Vagina (tissue), 2 donors: ENCODE results near the gene CCDC74A. TPM values are rescaled to one million over a fixed set of nuclear protein-coding genes. Genes with fewer than 3 reads are reported as not detected.
"Not testable (repeated sequence)": the region's sequence is repeated elsewhere in the genome, so short reads cannot be mapped to it uniquely, and the experiment has no call there.

Experiments
- DNase-seq, 2 donors: peaks; one replicate each; pipeline ENCODE4 v3.0.0-alpha.2; 2017; ENCODE audit errors: extremely low spot score in 2 of 2
- H3K27ac ChIP-seq: fragments of 200-600 bp; sonication (generic); one replicate; pipeline ENCODE4 v1.5.1; 2019
- H3K27me3 ChIP-seq: fragments of 200-600 bp; sonication (generic); one replicate; pipeline ENCODE4 v1.5.1; 2019
- H3K36me3 ChIP-seq, 2 donors: fragments of 200-600 bp; sonication (generic); one replicate each; pipeline ENCODE4 v1.5.1; 2017 to 2019
- H3K4me1 ChIP-seq: fragments of 200-600 bp; sonication (generic); one replicate; pipeline ENCODE4 v1.5.1; 2019
- H3K4me3 ChIP-seq, 2 donors: fragments of 200-600 bp; sonication (generic); 1 replicate in 1 of 2; 2 replicates in 1 of 2; pipeline ENCODE4 v1.5.1; 2016 to 2019
- H3K9me3 ChIP-seq: fragments of 200-600 bp; sonication (generic); one replicate; pipeline ENCODE4 v1.5.1; 2019
- POLR2A ChIP-seq, 2 donors: fragments of 450-650 bp; IDR thresholded peaks; one replicate each; pipeline ENCODE4 v1.6.1; 2017; ENCODE audit warnings: antibody characterized with exemption in 2 of 2, mild to moderate bottlenecking in 2 of 2, moderate library complexity in 2 of 2
- POLR2AphosphoS5 ChIP-seq, 2 donors: sonication (generic); formaldehyde crosslinking; IDR thresholded peaks; one replicate each; pipeline ENCODE4 v1.9.0; 2017; ENCODE audit warnings: antibody characterized with exemption in 2 of 2, mild to moderate bottlenecking in 2 of 2, low read depth in 1 of 2; ENCODE audit not compliant: insufficient read depth in 1 of 2
- intact Hi-C: fragments of 100-400 bp; cut with DNase I; formaldehyde crosslinking; loops from one replicate; pipeline ENCODE4 v1.15.1; 2023
- total RNA-seq: library from RNA; depleted of rRNA; stranded (reverse); fragments of >200 nt; gene quantifications from one replicate; pipeline ENCODE4 v1.2.3, GENCODE V29; 2016
- TF ChIP-seq, protein P1 (sequence below), 3 experiments: fragments of 450-650 bp in 2 of 3; fragments of 200-600 bp in 1 of 3; sonication (generic) in 1 of 3; IDR thresholded peaks; one replicate each; pipeline ENCODE4 v1.5.1; 2017 to 2019; ENCODE audit warnings: antibody characterized with exemption in 3 of 3, mild to moderate bottlenecking in 2 of 3, moderate library complexity in 2 of 3

The CCDC74A gene
- total RNA-seq, 1 donor from 2014 or later, result 10.8 TPM

DNA sequence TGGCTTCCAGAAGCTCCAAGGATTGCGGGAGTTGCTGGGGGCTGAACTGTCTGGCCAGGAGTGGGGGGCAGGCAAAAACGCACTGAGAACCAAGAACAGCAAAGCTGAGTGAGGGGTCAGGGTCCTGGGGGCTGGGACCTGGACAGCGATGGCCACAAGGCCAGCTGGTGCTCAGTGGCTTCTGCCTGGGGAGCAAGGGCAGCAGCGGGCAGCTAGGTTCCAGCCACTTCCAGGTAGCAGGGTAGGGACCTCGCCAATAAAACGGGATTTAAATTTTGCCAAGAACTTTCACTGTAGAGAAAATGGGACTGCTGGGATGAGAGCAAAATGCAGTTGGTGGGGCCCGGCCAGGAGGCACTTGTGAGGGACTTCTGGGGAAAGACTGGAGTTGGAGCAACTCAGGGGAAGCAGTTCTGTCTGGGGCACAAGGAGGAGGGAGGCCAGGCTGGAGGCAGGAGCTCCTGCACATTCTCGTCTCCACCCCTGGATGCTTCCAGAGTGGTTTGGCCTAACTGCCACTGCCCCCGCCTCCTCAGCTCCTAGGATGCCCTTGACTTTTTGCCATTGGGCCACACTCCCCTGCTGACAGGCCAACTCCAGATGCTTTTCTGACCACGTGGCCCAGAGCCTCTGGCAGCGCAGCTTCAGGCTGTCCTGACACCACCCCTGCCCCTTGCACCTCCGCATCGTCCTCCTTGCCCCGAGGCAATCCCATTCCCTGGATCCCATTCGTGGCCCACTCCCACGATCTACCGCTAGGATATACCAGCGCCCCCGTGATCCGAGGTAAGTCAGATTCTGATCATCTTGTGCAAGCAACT, 5.5 kb upstream of the CCDC74A start:
- no peaks in the 10 kb centered on the region for H3K9me3 ChIP-seq
- no peaks in the 10 kb centered on the region for H3K4me1 ChIP-seq
- H3K27ac ChIP-seq, result no peak overlapping the region
- intact Hi-C loops, result loop anchor here (1.0 kb wide), 1 partner anchor 28 kb away; no protein-coding TSS in a partner anchor
- no peaks in the 10 kb centered on the region for H3K27me3 ChIP-seq
- no peak for DNase-seq
- H3K4me3 ChIP-seq, result no peak overlapping the region
- H3K36me3 ChIP-seq, result peaks cover 0 to 3% of the 10 kb centered on the region in 2 donors
- TF ChIP-seq, protein P1, sequence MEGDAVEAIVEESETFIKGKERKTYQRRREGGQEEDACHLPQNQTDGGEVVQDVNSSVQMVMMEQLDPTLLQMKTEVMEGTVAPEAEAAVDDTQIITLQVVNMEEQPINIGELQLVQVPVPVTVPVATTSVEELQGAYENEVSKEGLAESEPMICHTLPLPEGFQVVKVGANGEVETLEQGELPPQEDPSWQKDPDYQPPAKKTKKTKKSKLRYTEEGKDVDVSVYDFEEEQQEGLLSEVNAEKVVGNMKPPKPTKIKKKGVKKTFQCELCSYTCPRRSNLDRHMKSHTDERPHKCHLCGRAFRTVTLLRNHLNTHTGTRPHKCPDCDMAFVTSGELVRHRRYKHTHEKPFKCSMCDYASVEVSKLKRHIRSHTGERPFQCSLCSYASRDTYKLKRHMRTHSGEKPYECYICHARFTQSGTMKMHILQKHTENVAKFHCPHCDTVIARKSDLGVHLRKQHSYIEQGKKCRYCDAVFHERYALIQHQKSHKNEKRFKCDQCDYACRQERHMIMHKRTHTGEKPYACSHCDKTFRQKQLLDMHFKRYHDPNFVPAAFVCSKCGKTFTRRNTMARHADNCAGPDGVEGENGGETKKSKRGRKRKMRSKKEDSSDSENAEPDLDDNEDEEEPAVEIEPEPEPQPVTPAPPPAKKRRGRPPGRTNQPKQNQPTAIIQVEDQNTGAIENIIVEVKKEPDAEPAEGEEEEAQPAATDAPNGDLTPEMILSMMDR (IDR thresholded peaks at IDR 0.05), result no peak
- TF ChIP-seq POLR2AphosphoS5 (IDR thresholded peaks at IDR 0.05; ENCODE audit: insufficient read depth in 1 of 2, low read depth in 1 of 2), result no peak
- no peak for TF ChIP-seq POLR2A (IDR thresholded peaks at IDR 0.05)

DNA sequence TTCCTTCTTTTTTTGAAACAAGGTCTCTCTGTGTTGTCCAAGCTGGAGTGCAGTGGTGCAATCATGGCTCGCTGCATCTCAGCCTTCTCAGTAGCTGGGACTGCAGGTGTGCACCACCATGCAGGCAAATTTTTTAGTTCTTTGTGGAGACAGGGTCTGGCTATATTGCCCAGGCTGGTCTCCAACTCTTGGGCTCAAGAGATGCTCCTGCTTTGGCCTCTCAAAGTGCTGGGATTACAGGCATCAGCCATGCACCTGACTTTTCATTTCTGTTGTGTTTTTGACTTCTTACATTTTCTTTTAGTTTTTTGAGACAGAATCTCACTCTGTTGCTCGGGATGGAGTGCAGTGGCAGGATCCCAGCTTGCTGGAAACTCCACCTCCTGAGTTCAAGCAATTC, 2.4 kb upstream of the CCDC74A start:
- intact Hi-C loops, H3K9me3 ChIP-seq, H3K27me3 ChIP-seq, H3K4me3 ChIP-seq, H3K27ac ChIP-seq, H3K36me3 ChIP-seq, H3K4me1 ChIP-seq: not testable (repeated sequence)
- DNase-seq, result peak; percentile 37 to 56

DNA sequence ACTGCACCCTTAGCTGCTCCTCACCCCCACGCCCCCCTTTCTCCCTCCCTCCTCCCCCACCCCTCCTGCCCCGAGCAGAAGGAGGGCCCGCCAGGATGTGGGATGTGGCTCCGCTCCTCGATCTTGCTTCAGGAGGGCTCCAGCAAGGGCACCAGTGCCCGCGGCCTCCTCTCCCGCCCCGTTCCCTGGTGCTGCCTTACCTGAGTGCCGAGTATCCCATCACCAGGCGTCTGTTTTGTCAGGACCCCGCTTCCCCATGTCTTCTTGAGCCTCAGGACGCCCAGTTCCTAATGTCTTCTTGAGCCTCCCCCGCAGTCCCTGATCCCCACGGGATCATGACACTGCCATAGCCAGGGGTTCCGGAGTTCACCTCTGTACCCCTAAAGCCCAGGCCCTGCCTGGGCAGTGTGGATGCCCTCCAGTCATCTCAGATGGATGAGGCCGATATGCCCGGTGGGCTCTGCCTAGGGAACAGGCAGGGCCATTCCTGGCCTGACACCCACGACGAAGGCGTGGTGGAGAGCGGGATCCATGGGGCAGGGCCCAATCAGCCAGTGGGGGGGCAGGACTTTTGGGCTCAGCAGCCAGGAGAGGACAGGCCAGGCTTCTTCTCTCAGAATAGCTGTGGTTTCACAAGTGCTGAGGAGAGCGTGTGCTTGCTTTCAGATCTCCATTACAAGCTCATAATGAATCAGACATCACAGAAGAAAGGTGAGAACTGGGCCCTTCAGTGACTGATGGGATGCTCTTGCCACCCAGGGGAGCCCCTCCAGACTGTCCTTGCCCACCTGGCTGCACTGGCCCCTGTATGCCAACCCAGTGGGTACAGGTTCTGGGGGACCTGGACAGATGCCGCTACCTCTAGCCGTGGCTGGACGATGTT, 1.5 kb downstream of the CCDC74A start:
- H3K27me3 ChIP-seq, H3K9me3 ChIP-seq, H3K27ac ChIP-seq, H3K36me3 ChIP-seq, H3K4me1 ChIP-seq, intact Hi-C loops: not testable (repeated sequence)
- peak; percentile 72 to 82 for DNase-seq
- H3K4me3 ChIP-seq, result peak overlapping the region; percentile 38 to 53

DNA sequence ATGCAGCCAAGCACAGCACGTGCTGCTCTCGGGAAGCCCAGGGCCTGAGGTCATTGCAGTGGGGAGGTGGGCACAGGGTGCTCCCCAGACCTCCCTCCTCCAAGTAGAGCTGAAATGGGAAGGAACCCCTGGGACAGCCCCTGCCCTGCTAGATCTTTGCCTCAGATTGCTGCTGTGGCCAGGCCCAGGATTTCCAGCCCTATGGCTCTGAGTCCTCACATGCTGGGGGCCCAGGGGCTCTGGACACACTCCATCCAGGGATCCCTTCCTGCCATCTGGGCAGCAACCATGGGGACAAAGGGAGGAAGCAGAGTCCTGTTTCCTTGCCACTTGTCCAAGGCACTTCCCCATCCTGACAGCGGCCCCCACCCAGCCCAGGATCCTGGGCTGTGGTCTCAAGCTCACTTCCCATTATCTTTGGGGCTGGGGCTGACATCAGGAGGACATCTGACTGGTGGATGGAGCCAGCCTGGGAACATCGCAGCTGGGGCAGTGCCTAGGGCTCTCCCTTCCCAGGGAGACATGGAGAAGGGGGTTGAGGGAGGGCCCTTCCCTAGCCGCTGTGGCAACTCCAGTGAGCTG, 2.3 kb downstream of the CCDC74A start:
- DNase-seq, result peak; percentile 44 to 85
- H3K4me3 ChIP-seq, H3K4me1 ChIP-seq, H3K36me3 ChIP-seq, H3K9me3 ChIP-seq, H3K27ac ChIP-seq, intact Hi-C loops, H3K27me3 ChIP-seq: not testable (repeated sequence)

DNA sequence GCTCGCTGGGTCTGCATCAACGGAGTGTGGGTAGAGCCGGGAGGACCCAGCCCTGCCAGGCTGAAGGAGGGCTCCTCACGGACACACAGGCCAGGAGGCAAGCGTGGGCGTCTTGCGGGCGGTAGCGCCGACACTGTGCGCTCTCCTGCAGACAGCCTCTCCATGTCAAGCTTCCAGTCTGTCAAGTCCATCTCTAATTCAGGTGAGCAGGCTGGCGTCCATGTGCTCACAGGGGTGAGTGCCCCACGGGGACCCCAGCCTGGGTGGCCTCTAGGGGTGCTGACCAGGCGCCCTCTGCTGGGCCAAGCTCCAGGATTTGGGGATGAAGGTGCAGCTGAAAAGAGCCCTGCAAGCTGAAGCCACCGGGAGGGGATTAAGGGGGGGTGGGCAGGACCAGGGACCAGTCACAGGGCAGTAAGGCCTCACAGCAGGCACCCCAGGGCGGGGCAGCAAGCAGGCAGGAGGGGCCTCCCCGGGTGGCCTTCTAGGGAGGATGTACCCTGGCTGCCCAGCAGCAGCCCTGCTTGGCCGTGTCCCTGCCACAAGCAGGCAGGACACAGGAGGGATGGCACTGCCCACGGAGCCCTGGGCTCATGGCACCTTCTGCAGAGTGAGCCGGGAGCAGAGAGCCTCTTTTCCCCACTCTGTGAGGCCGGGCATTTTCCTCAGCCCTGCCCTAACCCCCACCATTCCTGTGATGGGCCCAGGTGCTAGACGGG, 3.1 kb downstream of the CCDC74A start:
- H3K4me3 ChIP-seq, H3K27me3 ChIP-seq, intact Hi-C loops, H3K36me3 ChIP-seq, H3K27ac ChIP-seq, H3K4me1 ChIP-seq, H3K9me3 ChIP-seq: not testable (repeated sequence)
- peak; percentile 74 to 82 for DNase-seq

- DNase-seq, result peak in 1 of 2 donors; percentile 20
These were observed 4.0 kb downstream of the CCDC74A start for GRCh38 chr2:131531547-131532185.

DNA sequence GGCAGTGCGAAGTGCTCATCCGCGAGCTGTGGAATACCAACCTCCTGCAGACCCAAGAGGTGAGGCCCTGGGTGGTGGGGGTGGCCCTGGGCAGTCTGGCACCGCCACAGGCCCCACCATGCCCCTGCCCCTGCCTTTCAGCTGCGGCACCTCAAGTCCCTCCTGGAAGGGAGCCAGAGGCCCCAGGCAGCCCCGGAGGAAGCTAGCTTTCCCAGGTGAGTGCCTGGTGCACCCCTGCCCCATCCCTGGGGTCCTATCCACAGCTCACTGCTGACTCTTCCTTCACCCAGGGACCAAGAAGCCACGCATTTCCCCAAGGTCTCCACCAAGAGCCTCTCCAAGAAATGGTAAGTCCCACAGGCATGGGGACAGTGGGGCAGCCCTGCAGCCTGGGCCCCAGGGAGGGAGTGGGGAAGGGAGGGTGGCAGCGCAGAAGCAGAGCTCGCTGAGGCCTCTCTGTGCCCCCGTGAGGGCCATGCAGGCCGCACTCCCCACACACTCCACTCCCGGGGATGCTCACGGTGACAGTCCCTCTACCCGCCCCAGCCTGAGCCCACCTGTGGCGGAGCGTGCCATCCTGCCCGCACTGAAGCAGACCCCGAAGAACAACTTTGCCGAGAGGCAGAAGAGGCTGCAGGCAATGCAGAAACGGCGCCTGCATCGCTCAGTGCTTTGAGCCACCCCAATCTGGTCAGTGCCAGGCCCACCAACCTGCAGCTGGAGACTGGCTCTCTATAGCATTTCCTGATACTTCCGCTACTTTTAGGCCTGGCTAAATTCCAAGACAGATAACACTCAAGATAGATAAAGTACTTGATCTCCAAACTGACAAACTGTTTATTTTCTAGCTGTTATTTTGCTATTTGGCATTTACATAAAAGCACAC, 5.3 kb downstream of the CCDC74A start:
- intact Hi-C loops, H3K4me1 ChIP-seq, H3K27me3 ChIP-seq, H3K36me3 ChIP-seq, H3K27ac ChIP-seq, H3K9me3 ChIP-seq, H3K4me3 ChIP-seq: not testable (repeated sequence)
- peak; percentile 74 to 83 for DNase-seq

More at GRCh38 chr2:131531547-131532185, 4.0 kb downstream of the CCDC74A start:
- intact Hi-C loops, H3K27me3 ChIP-seq, H3K4me1 ChIP-seq, H3K36me3 ChIP-seq, H3K27ac ChIP-seq, H3K9me3 ChIP-seq, H3K4me3 ChIP-seq: not testable (repeated sequence)

DNA sequence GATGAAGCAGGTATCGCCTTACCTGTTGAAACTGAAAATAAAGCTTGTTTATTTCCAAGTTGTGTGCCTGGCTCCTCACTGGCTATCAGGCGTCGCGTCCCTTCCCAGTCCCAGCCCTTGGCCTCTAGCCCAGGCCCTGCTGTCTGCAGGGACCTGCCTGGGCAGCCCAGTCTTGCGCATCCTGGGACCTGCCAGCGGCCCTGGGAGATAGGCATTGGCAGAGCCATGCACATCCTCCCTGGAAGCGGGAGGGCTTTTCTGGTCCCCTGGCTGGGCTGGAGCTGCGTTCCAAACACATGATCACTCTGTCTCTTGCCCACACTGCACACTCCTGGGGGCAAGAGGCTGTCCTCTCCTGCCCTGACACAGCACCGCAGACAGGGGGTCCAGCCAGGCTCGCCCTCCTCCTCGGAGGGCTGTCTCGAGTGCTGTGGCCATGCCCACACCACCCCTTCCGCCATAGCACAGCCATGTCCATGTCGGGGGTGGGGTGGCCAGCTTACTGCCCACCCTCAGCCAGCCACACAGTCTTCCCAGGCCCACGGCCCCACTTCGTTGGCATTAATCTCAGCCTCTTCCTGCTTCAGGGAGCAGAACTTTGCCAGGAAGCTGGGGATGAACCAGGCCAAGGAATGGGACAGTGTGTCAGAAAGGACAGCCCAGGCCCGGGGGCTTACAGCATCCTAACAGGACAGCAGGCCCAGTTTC, 6.1 kb downstream of the CCDC74A start:
- H3K27ac ChIP-seq, H3K4me1 ChIP-seq, H3K4me3 ChIP-seq, H3K27me3 ChIP-seq, H3K36me3 ChIP-seq, intact Hi-C loops, H3K9me3 ChIP-seq: not testable (repeated sequence)
- peak; percentile 47 to 61 for DNase-seq

DNA sequence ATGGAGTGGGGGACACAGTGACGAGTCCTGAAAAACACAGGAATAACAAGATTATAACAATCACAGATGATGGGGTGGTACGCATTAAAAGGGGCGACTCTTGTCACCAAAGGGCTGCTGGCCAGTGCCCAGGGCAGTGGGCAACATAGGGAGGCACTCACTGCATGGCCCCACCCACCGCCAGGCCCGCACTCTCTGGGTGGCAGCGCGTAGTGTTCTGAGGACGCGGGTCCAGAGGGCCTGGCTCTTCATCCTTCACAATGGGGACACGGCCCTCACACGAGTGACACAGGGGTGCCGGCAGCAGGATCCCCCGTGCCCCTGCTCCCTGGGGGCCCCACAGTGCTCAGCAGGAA, 6.6 kb downstream of the CCDC74A start:
- H3K27me3 ChIP-seq, H3K4me3 ChIP-seq, H3K36me3 ChIP-seq, intact Hi-C loops, H3K9me3 ChIP-seq, H3K4me1 ChIP-seq, H3K27ac ChIP-seq: not testable (repeated sequence)
- peak in 1 of 2 donors; percentile 44 for DNase-seq

DNA sequence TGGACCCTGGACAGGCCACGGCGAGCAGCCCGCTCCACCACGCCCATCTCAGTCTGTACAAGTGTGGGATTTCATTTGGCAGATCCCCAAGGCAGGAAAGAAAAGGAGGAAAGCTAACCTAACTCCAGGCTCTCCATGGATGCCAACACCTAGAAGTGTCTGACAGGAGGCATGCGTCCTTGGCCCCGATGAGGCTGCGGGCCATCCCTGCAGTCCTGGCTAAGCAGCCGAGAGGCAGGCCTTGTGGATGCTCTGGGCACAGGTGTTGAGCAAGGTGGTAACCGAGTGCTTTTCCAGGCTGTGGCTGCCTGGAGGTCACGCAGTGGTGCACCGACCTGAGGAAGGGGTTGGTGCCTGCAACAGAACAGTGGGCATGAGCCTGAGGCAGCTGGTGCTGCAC, 7.3 kb downstream of the CCDC74A start:
- H3K36me3 ChIP-seq, intact Hi-C loops, H3K4me3 ChIP-seq, H3K4me1 ChIP-seq, H3K9me3 ChIP-seq, H3K27ac ChIP-seq, H3K27me3 ChIP-seq: not testable (repeated sequence)
- DNase-seq, result peak in 1 of 2 donors; percentile 46
